Activated CD4-positive, alpha-beta T cell treated with anti-CD3 and anti-CD28 coated beads, Interleukin-10, Interleukin-2, amounts not matched to agents 100 ng/mL and 50 ng/mL, durations not matched to agents 16 hours and 8 hours (primary cell): ENCODE results near the gene ANXA8L1.
"Not testable (repeated sequence)": the region's sequence is repeated elsewhere in the genome, so short reads cannot be mapped to it uniquely, and the experiment has no call there.

Experiments
- DNase-seq: peaks from one replicate; pipeline ENCODE4 v3.0.0-alpha.2; 2020

The ANXA8L1 gene

GRCh38 chr10:46398212-46398886 is 22.8 kb downstream of the ANXA8L1 start:
- not testable (repeated sequence) for DNase-seq

- DNase-seq = not testable (repeated sequence)
Observed at GRCh38 chr10:46409556-46409955, 34.0 kb downstream of the ANXA8L1 start.

GRCh38 chr10:46411123-46411522 is 35.5 kb downstream of the ANXA8L1 start:
- not testable (repeated sequence) for DNase-seq

GRCh38 chr10:46412665-46413064 is 37.1 kb downstream of the ANXA8L1 start:
- DNase-seq = not testable (repeated sequence)

- not testable (repeated sequence) for DNase-seq
Observed at GRCh38 chr10:46415291-46415690, 39.7 kb downstream of the ANXA8L1 start.

GRCh38 chr10:46418283-46418682 is 42.7 kb downstream of the ANXA8L1 start:
- not testable (repeated sequence) for DNase-seq

GRCh38 chr10:46419570-46420379 is 44.2 kb downstream of the ANXA8L1 start:
- DNase-seq = not testable (repeated sequence)

GRCh38 chr10:46423550-46423949 is 48.0 kb downstream of the ANXA8L1 start:
- not testable (repeated sequence) for DNase-seq

GRCh38 chr10:46440942-46441341 is 65.4 kb downstream of the ANXA8L1 start:
- DNase-seq = not testable (repeated sequence)
